ENCODE results near the gene GOLIM4. TPM values are rescaled to one million over a fixed set of nuclear protein-coding genes. Genes with fewer than 3 reads are reported as not detected.
A peak's percentile ranks its signal among the peaks of the same experiment; 100 is the strongest.

Gene GOLIM4
- total and polyA plus RNA-seq, 2 of the 13 experiments (the other 11 are each of a cell fraction or from before 2014, with no cell fraction given) = 10.9 to 47.7 TPM

- DNase-seq (ENCODE audit: low spot score) (no peak), FAIRE-seq (no peak), ATAC-seq (no peak)
- Histone ChIP-seq H3K4me2 (ENCODE audit: low read depth, low read length) (no peak overlapping the region), H3K9ac (ENCODE audit: insufficient read depth, low read depth, low read length) (no peak overlapping the region), H3K79me2 (ENCODE audit: insufficient read depth, low read length) (no peaks in the 10 kb centered on the region), H3K27ac (ENCODE audit: extremely low read length, insufficient read depth, low read length) (no peak overlapping the region), H2AFZ (ENCODE audit: low read length) (no peak overlapping the region), H3K27me3 (ENCODE audit: control insufficient read depth in 1 of 2, insufficient read depth in 2 of 2, low read length in 2 of 2) (no peaks in the 10 kb centered on the region), H3K9me3 (ENCODE audit: low read length) (0 out of 2 replicates have a peak, but pooled peaks cover under 1% of the 10 kb centered on the region), H3K36me3 (replicated peaks in 1 of 2; ENCODE audit: control insufficient read depth in 1 of 2, insufficient read depth in 2 of 2, low read length in 2 of 2) (no peaks in the 10 kb centered on the region), H3K4me3 (replicated peaks in 1 of 3; ENCODE audit: insufficient read depth in 1 of 3, low read depth in 2 of 3, low read length in 3 of 3) (no peak overlapping the region), H3K4me1 (ENCODE audit: insufficient read depth, low read length) (peaks cover 21% of the 10 kb centered on the region), H4K20me1 (ENCODE audit: insufficient read depth, low read length) (no peaks in the 10 kb centered on the region)
- no TSS peak for BruUV-seq (replicated peaks)
- TF ChIP-seq ZKSCAN1 (IDR thresholded peaks at IDR 0.05; ENCODE audit: low read length) (no peak), HMG20A (CRISPR knock-in tag; IDR thresholded peaks at IDR 0.05; ENCODE audit: borderline replicate concordance) (no peak), RAD21 (CRISPR knock-in tag; IDR thresholded peaks at IDR 0.05) (no peak)
- ChIA-PET CTCF (ENCODE audit: low intra/inter-chr PET ratio, low total read pairs) (no interaction called here), POLR2A (no interaction called here)
- in situ Hi-C loops (cut with HindIII; ENCODE audit: extremely low pct_ligation_motif_present, low pct_unique_long_range_greater_than_20kb) (no loop called here), intact Hi-C loops (cut with micrococcal nuclease; ENCODE audit: unreplicated experiment) (no loop called here)
- 37% methylated on average over 4 of the region's 4 CpGs for WGBS (ENCODE audit: low lambda C conversion rate)
Measured at GRCh38 chr3:168121184-168122017, 25.7 kb upstream of the GOLIM4 start.

- Histone ChIP-seq H3K9me3 (ENCODE audit: low read length) (no peaks in the 10 kb centered on the region), H3K27me3 (ENCODE audit: control insufficient read depth in 1 of 2, insufficient read depth in 2 of 2, low read length in 2 of 2) (no peaks in the 10 kb centered on the region), H3K4me3 (replicated peaks in 1 of 3; ENCODE audit: insufficient read depth in 1 of 3, low read depth in 2 of 3, low read length in 3 of 3) (no peak overlapping the region), H3K4me1 (ENCODE audit: insufficient read depth, low read length) (peaks cover 21% of the 10 kb centered on the region), H2AFZ (ENCODE audit: low read length) (no peak overlapping the region), H4K20me1 (ENCODE audit: insufficient read depth, low read length) (no peaks in the 10 kb centered on the region), H3K9ac (ENCODE audit: insufficient read depth, low read depth, low read length) (no peak overlapping the region), H3K4me2 (ENCODE audit: low read depth, low read length) (peak overlapping the region; percentile 62), H3K36me3 (replicated peaks in 1 of 2; ENCODE audit: control insufficient read depth in 1 of 2, insufficient read depth in 2 of 2, low read length in 2 of 2) (no peaks in the 10 kb centered on the region), H3K27ac (ENCODE audit: extremely low read length, insufficient read depth, low read length) (no peak overlapping the region), H3K79me2 (ENCODE audit: insufficient read depth, low read length) (no peaks in the 10 kb centered on the region)
- intact Hi-C loops (cut with micrococcal nuclease; ENCODE audit: unreplicated experiment) = loop anchor here (1.0 kb wide), 1 partner anchor 22 kb away; no protein-coding TSS in a partner anchor
- 0% methylated on average over 2 of the region's 2 CpGs for WGBS (ENCODE audit: low lambda C conversion rate)
- peak; percentile 62 for DNase-seq (ENCODE audit: low spot score)
- CTCF ChIA-PET (ENCODE audit: low intra/inter-chr PET ratio, low total read pairs) = no interaction called here
- POLR2A ChIA-PET = interaction anchor here (2.9 kb wide), 1 partner anchor 23 kb away, joined by 17 read pairs; the partner anchor contains the start of gene GOLIM4
- ATAC-seq = peak; percentile 92
- BruUV-seq (replicated peaks) = no TSS peak
- FAIRE-seq = peak; percentile 60
- in situ Hi-C loops (cut with HindIII; ENCODE audit: extremely low pct_ligation_motif_present, low pct_unique_long_range_greater_than_20kb) = no loop called here
- TF ChIP-seq ZNF768 (CRISPR knock-in tag; IDR thresholded peaks at IDR 0.05) (no peak), BCL6 (CRISPR knock-in tag; IDR thresholded peaks at IDR 0.05) (peak; percentile 100), GFI1 (CRISPR knock-in tag; IDR thresholded peaks at IDR 0.05; ENCODE audit: borderline replicate concordance) (peak; percentile 48; the same call in 1 of the 2 replicates), FOXA3 (CRISPR knock-in tag; IDR thresholded peaks at IDR 0.05) (peak; percentile 89), AHDC1 (CRISPR knock-in tag; IDR thresholded peaks at IDR 0.05; ENCODE audit: borderline replicate concordance) (peak; percentile 43; the same call in 1 of the 2 replicates), EP300 (IDR thresholded peaks at IDR 0.05; ENCODE audit: low read depth in 2 of 2, low read length in 2 of 2) (peak in 1 of 2 experiments; percentile 24; a peak in 1 of 4 replicates), EP300 (CRISPR knock-in tag; IDR thresholded peaks at IDR 0.05; ENCODE audit: borderline replicate concordance) (no peak)
Measured at GRCh38 chr3:168117853-168118313, 22.2 kb upstream of the GOLIM4 start.

All from HepG2 (cell line).